HTR-8/SVneo (cell line): ENCODE measurements around the gene MYCBPAP.

ENCODE experiments used
- DNase-seq: peaks from one replicate; pipeline ENCODE4 v3.0.0; 2011; ENCODE audit warnings: low spot score, mixed read lengths; ENCODE audit not compliant: insufficient read length
- FAIRE-seq: peaks from 2 replicates; lab custom pipeline; 2011; peaks lifted over from hg19 to GRCh38; lab: Jason Lieb, UNC

Gene MYCBPAP

GRCh38 chr17:50534222-50534978, 26.2 kb downstream of the MYCBPAP start:
- FAIRE-seq, result no peak
- DNase-seq, result no peak

GRCh38 chr17:50534979-50535326, 26.7 kb downstream of the MYCBPAP start:
- DNase-seq (no peak), FAIRE-seq (peak; percentile 38)

GRCh38 chr17:50535407-50535806, 27.2 kb downstream of the MYCBPAP start:
- no peak for DNase-seq
- peak; percentile 67 for FAIRE-seq

- peak; percentile 75 for FAIRE-seq
- no peak for DNase-seq
Observed at GRCh38 chr17:50536683-50537646, 28.7 kb downstream of the MYCBPAP start.

GRCh38 chr17:50537721-50538548, 29.7 kb downstream of the MYCBPAP start:
- FAIRE-seq (no peak), DNase-seq (no peak)

GRCh38 chr17:50538549-50539410, 30.5 kb downstream of the MYCBPAP start:
- FAIRE-seq (peak; percentile 77), DNase-seq (no peak)

- FAIRE-seq (peak; percentile 95), DNase-seq (no peak)
Observed at GRCh38 chr17:50539762-50540559, 31.7 kb downstream of the MYCBPAP start.

- no peak for FAIRE-seq
- no peak for DNase-seq
Observed at GRCh38 chr17:50540560-50541401, 32.5 kb downstream of the MYCBPAP start.

GRCh38 chr17:50541402-50541715, 33.1 kb downstream of the MYCBPAP start:
- FAIRE-seq (no peak), DNase-seq (no peak)

GRCh38 chr17:50541716-50542688, 33.8 kb downstream of the MYCBPAP start:
- FAIRE-seq (peak; percentile 95), DNase-seq (peak; percentile 97)

- FAIRE-seq, result peak; percentile 65
- no peak for DNase-seq
Observed at GRCh38 chr17:50542795-50543774, 34.8 kb downstream of the MYCBPAP start.

- DNase-seq, result no peak
- no peak for FAIRE-seq
Observed at GRCh38 chr17:50544516-50544915, 36.3 kb downstream of the MYCBPAP start.

- no peak for FAIRE-seq
Observed at GRCh38 chr17:50545311-50545710, 37.1 kb downstream of the MYCBPAP start.

GRCh38 chr17:50546701-50547034, 38.4 kb downstream of the MYCBPAP start:
- FAIRE-seq, result no peak
- no peak for DNase-seq

More at GRCh38 chr17:50545311-50545710, 37.1 kb downstream of the MYCBPAP start:
- no peak for DNase-seq

- DNase-seq, result peak; percentile 94
- peak; percentile 97 for FAIRE-seq
Observed at GRCh38 chr17:50547035-50547735, 38.9 kb downstream of the MYCBPAP start, which contains the start of gene SPATA20. Gene SPATA20, plus strand, starts transcription at chr17:50547174. Its CDS starts 35 bp downstream, at chr17:50547209.
